SHP77 (cell line): ENCODE data around the gene AGMO.

Experiments
- DNase-seq, 2 experiments: peaks; one replicate each; lab custom pipeline; 2025; lab: John Stamatoyannopoulos, UW

AGMO gene

DNA sequence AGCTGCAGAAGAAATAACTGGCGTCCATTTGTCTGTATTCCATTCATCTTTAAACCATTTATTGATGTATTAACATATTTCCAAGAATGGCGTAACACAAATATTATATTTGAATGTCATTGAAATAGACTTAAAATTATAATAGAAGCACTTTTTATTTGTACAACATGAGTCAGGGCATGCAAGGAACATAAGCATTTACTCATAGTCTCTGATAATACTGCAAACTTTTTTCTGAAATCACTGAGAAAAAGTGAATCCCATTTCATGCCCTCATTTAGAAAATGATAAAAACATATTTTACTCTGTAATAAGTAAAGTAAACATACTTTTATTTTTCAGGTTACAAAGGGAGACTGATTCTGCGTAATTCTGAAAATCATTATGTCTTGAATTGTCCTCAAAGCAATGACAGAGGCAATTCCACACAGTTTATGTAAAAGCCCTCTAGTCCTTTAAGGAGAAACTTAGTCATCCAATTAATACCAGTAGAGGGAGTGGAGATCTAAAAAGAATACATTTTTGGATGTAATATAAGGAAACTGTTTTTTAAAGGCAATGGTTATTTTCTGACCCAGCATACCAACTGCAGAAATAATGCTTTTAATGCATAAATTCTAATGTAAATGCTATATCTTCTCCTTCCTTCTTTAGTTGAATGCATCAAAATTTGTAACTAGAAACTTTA, 58.1 kb downstream of the AGMO start:
- no peak for DNase-seq

DNA sequence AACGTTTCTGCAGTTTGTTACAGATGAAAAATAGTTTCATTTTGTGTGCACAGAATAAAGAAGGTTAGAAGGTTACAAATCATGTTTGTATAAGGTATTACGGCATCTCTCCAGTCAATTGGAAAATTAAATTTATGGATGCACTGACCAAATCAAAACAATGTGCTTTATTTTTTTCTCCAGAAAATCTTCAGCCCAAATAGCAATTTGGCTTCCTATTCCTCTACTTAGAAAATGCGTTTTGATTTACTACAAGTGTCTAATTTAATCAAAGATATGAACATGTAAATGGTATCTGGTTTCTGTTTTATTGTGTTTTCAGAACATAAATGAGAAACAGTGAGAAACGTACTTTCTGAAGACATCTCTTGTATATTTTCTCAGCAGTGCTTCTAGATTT, 63.4 kb downstream of the AGMO start:
- DNase-seq, result no peak

DNA sequence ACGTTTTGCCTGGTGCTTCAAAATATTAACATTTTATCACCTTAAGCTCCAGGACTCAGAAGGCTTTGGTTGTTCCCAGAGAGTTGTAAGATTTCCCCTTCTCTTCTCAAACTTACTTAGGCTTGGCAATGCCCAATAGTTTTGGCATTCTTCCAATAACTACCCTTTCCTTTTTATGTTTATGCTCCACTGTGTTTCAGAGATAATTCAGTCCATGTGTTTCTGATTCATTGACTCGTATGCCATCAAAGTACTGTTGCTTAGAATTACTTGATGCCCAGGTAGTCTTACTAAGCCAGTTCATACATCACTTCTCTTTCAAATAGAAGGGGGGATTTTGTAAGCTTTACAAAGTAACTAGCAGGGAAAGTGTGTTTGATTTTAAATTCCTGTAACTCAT, 66.6 kb downstream of the AGMO start:
- DNase-seq, result no peak

DNA sequence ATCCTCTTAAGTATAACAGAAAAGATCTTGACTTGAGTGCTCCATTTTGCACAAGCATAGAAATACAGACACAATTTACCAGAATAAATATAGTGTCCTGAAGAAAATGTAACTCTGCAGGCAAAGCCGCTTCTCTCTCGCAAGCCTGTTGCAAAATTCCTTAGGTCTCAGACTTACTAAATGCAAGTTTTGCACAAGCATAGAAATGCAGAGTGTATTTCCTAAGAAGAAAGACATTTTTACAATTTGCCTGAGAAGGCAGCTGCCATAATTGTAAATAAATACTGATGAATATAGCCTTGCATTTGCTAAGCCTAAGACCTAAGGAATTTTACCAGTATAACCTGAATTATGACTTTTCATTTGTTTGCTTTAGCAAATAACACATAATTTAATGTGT, 67.1 kb downstream of the AGMO start:
- DNase-seq, result no peak

DNA sequence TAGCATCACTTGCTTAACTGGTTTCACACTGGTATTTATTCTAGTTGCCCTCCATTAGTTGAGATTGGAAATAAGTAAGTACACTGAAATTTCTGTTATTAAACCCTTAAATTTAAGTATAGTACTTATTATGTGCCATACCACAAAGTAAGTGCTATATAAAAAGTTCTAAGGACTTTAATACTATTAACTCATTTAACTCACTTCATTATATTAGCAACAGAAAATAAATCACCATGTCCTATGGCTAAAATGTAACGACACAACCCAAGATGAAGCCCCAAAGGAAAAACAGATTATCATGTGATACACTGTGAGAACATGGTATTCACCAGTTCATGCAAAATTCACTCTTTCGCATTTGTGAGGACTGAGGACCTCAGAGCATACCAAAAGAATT, 70.5 kb downstream of the AGMO start:
- DNase-seq, result no peak

DNA sequence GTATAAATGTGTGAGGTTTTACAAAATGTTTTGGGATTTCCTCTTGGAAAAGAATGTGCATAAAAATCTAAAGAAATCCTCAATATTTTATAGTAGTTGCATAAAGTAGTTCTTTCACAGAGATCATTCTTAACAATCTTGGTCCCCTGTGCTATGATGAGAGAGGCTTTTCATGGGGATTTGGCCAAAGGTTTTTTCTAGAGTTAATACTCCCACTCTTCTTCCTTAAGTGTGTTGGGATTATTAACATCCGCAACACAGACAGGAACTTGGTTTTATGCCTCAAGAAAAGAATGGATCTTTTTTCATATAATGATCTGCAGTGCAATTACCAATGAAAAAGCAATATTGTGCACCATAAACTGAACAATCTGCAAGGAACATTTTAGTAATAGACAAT, 71.5 kb downstream of the AGMO start:
- DNase-seq, result no peak

DNA sequence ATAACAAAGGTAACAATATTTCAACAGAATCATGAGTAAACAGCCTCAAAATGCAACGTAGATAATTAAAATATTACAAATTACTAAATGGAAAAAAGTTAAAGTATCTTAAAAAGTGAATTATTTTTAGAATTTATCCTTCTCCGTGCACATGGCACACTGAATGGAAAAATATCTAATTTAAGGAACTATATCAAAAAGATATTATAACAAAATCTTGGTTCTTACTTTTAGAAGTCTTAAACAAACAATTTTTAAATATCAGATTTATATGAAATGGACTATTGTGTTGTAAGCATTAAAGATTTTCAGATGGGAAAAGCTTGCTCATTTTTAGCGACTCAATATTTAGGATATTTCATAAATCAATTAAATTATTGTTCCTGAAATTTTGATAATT, 72.0 kb downstream of the AGMO start:
- no peak for DNase-seq

DNA sequence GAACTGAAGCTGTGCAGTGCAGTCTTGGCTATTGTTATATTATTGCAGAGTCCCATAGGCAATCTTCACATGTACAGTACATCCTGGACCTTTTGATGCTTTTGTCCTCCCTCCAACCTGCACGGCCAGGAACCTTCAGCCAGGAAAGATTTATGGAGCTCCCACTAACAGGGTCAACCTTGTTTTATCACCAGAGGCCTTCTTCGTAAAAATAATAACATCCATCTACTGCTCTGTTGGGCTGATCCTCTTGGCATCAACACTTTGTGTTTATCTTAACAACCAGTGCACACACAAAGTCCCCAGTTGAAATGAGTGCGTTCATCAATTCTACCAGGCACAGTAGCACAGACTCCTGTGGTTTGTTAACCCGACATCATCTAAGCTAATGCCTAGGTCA, 72.4 kb downstream of the AGMO start:
- DNase-seq, result peak; percentile 28 to 50

DNA sequence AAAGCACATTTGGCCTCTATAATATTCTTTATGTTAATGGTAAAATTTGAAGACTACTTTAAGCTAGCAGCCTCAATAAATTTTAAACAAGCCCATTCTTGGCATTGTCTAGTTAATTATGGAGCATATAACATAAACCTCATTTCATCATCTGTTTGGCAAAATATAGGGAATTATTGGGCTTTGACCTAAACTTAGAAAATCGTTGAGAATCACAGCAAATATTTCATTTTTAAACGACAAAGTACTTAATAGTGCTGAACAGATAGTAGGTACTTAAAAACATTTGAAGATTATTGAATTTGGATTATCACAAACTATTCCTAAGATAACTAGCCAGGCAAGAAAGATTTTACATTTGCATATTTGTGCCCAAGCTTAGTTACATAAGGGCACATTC, 73.4 kb downstream of the AGMO start:
- DNase-seq, result no peak

DNA sequence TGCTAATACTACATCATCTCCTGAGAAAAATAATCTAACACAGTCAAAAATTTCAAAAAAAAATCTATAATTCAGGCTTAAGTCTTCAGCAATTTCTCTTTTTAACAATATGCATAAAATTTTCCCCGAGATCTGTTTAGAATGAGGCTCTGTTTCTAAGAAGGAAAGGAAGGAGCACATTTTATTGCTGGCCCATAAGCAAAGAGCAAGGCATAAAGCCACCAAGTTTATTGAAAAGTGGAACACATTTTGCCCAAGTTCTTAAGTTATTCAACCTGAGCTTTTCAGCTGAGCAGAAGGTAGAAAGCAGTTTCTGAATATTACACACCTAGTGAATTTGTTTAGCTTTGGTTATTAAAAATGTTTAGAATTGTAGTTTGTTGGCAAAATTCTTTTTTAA, 73.9 kb downstream of the AGMO start:
- DNase-seq, result no peak

DNA sequence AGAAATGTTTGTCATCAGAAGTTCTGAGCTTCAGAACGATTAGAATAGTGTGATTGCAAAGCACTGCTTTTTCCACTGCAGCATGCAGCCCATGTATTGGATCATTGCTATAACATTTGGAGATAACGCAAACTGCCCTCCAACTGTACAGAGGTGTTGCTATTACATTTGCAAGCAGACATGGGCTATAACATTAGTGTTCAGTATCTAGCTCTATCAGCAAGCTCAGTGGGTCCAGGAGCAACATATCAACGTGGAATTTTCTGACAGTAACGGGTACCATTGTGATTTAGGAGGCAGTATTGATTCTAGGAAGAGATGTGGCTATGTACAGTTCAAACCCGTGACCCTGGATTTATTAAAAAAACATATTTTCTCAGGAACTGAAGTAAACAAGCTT, 75.8 kb downstream of the AGMO start:
- no peak for DNase-seq

DNA sequence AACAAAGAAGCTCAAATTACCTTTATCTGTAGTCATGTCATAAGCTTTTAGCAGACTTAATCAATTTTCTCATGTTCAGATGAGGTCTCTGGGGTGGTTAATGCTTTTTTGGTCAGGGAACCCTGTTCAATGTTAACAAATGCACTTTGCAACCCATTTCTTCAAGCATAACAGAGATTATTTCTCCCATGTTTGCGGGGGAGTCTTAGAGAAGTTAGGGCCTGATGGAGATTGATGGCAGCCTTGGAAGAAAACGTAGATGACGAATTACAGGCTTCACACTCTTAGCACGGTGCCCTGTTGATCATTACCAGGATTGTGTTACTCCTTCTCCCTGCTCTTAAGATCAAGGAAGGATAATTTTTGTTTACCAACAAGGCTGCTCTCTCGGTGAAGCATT, 76.4 kb downstream of the AGMO start:
- DNase-seq, result no peak

DNA sequence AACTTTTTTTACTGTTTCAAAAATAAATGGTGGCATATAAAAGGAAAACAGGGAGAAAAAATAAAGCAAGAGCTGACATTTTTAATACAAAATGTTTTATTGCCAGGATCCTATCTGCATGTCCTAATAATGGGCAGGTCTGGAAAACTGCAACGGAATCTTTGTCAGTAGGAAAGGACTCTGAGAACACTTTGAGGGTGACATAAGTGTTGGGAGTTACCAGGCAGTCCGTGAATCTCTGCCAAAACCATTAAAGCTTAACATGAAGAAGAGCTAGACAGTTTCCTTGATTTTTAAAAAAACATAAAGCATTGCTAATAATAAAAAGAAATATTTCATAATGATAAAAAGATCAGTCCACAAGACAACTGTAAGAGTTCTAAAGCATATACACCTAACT, 80.7 kb downstream of the AGMO start:
- no peak for DNase-seq

DNA sequence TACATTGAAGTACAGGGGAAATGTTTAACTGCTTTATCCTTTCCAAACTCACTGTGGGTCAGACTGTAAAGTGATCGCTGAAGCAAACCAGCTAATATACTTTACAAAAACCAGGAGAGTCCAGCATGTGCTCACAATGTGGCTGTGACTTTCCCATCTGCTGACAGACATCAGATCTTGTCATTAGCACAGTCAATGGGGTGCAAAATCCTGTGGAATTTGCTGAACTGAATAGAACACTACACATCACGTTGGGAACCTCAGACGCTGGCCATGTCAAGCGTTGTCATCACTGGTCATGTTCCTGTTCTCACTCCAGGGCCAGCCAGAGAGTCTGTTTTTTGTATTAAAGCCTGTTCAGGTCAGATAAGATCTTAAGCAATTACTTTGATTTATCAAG, 83.4 kb downstream of the AGMO start:
- no peak for DNase-seq

DNA sequence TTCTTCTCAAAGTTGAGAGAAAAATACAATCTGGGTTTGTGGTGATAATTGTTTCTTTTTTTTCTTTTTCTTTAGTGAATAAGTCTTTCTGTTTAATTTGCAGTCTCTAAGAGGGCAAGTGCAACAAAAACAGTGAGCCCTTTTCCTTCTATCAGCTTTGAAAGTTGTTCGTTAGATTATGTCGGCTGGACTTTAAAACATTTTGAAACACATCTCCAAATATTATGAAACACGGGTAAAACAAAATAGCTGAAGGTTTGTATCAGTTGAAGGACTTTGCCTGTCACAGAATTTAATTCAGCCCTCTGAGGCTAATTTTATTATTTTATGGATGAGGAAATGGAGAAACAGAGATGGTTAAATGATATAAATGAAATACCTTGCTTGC, 85.3 kb downstream of the AGMO start:
- no peak for DNase-seq

DNA sequence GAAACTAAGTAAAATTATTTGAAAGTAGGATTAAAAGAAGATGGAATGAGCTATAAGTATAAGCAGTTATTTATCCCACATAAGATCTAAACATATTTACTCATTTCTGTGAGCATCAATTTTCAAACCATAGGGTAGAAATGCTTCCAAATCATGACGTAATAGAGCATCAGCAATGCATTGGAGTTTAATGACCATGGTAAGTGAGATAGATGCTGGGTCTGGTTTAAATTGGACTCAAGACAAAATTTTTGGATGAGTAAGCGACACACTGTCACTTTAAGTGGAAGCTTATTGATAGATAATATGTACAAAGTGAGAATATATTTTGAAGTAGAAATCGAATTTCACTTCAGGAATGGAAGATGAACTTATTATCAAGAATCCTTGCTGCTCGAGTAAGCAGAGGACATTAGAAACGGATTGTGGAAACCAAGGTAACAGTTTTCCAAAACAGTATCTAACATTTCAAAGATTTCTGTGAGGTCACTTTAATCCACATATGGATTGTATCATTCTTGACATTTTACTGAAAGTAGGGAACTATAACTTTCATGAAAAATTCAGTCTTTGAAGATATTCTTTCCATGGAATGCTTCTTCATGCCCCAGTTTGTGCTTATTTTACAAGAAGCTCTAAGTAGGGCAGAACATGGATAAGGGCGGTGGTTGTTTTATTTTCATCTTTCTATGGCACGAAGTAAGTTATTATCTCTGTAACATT, 85.8 kb downstream of the AGMO start:
- no peak for DNase-seq

DNA sequence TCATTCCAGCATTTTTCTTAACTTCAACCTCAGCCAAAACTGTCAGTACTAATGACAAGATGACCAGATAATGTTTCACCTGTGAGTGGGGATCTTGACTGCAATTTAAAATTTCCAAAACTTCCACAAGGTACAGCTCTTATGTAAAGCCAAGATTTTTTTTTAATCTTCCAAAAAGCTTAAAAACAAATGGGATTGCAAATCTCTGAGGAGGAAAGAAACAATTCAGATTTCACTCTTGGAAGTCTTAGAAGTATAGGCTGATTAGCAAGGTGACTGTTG, 90.2 kb downstream of the AGMO start:
- DNase-seq, result no peak

DNA sequence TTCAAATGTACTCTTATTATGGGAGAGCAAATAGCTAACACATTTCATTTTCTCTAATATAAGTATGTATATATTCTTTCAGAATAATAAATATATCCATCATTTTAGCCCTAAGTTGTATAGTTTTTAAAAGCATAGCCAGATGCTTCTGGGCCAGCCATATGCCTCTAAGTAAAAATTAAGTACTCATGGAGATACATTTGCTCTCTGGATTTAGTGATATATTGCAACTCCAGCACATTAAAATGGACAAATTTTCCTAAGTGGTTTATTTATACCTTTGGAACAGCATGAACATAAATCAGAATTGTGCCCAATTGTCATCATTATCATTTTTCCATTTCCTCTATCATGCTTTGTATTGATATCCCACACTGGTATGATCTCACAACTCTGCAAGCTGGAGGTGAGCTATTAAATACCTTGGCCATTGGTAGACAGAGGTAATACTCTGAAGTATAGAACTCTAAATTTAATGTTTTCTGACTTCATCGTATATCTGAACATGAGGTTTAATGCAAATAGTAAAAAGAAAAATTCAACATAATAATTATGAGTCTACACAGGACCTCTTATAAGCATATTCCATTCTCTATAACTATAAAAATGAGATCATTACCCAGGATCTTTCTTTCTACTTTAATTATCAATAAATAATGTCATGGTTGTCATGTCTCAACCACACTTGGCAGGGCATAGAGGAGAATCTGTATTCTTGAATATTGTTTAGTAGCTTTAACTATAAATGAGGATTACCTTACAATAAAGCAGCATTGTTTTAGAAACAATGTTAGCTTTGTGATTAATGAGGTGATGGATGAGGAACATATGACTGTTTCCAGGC, 90.8 kb downstream of the AGMO start:
- no peak for DNase-seq

DNA sequence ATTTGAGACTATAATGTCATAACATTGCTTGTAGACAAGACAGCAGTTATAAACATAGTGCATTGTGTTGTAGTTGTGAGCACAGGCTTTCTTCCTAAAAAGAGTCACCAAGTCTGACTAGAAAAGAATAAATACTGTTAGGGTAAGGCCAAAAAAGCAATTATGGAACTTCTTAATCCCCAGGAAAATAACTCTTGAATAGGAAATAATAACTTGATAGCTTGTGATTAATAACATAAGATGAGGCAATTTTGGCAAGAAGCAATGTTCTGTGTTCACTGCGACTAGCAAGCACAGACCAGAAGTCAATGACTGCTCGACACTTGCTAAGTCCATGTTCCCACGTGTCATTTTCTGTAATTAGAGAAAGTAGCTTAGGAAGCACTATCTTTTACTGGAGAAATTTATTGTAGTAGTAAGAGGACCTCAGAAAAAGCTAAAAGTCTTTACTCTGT, 97.1 kb downstream of the AGMO start:
- no peak for DNase-seq

DNA sequence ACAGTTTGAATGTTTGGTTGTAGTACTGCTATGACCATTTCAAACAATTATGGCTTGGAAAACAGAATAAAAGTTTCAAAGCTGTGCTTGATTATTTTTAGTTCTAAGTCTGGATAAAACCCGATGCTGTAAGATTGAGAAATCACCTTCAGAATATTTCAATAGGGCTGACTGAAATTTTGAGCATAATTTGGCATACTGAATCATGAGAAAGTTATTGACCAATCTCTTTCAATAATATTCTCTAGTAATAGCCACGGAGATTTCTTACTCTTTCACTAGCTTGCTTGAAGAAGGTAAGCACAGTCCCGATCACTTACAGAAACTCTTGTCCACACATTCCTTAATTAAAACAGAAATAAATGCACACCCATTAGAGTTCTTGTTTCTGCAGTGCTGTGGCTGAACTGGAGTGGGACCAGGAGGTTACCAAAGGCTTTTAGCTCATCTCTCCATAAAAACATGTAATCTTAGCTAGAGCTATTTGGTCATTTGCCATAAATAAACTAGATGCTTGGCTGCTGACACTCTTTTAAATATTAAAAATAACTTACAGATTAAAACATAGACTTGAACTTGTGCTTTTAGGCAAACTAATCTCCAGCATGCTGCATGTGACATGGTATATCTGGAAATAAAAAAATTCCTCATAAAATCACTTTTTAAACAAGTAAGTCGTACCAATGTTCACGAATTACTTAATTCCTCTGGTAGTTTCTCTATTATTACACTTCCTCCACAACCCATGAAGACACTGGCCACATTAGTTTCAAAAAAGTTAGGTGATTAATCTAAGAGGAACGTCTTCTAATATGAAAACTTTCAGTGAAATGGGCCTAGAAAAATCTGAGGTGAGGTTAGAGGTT, 97.8 kb downstream of the AGMO start:
- no peak for DNase-seq

DNA sequence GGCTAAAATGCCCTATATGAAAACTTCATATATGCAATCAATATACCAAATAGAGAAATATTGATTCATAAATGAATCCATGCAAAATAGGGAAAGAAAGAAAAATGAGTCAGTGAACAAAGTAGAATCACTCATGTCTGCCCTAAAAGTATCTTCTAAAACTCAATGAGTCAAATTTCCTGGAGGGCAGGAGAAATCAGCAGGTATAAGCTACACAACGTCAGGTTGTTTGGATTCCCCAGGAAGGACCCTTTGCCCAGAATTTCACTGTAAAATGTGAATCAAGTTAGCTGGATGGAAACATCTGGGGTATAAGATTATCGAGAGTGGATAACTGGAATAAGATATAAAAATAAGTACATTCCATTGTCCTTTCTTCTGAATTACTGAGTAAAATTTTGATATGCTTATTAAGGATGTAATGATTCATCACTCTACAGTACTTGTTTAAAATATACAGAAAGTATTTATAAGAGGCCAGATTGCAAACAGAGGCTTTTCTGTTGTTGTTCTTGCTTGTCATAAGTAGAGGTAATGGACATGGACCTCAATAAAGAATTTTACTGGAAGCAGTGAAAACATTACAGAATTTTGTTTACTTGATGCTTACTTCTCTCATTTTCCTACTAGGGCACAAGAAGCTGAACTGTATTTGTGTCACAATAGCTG, 99.0 kb downstream of the AGMO start:
- no peak for DNase-seq

DNA sequence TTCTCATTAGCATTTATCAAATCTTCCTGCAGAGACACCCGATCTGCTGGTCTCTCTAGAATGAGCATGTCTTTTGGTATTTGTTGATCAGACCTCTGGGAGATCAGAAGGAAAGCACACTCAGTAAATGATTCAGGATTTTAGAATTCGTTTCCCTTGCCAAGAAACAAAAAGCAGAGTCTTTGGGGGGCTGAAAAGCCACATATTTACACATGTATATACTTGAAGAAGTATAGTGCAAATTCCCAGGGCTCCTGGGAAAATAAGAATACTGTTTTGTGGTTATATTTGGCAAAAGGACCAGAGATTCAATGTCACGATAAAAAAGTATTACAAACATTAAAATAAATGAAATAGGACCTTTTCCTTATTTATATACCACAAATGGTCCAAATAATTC, 100.2 kb downstream of the AGMO start:
- no peak for DNase-seq
